Activated CD8-positive, alpha-beta memory T cell treated with anti-CD3 and anti-CD28 coated beads for 1 hour (primary cell): ENCODE results near the gene TPCN2.

Source experiments
- DNase-seq, 2 donors: peaks; one replicate each; pipeline ENCODE4 v3.0.0-alpha.2; 2020; ENCODE audit warnings: low read depth in 1 of 2; ENCODE audit errors: extremely low read depth in 1 of 2

TPCN2 gene

DNA sequence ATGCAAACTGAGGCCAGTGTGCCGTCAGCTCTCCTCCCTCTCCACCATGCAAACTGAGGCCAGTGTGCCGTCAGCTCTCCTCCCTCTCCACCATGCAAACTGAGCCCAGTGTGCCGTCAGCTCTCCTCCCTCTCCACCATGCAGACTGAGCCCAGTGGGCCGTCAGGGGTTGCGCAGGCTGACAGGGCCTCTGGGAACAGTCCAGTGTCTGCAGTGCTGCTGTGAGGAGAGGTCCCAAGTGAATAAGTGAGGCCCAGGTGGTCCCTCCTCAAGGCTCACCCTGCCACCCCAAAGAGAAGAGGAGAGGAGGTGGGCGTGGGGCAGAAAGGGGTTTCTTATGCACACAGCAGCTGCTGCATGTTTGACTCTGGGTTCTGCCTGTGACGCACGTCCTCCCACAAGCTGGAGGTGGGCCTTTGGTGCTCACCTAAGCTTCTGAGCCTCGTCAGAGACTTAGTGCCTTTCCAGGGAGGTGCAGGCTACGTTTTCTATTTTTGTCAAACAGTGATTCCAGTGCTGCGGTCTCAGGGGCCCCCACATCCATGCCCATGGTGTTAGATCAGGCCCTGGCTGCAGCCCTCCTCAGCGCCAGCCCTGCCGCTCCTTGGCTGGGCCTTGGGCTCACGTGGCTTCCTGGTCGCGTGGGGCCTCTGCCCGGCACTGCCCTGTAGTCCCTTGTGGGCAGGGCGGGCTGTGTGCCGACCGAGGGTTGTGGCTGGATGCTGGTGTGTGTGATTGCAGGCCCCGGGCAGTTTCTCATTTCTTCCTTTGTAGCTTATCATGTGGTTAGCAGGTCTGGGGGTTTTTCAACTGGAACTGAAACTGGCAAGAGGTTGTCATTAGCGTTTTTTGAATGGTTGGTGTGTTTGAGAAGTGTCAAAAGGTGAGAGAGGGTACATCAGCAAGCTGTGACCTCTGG, 7.1 kb downstream of the TPCN2 start:
- no peak for DNase-seq

DNA sequence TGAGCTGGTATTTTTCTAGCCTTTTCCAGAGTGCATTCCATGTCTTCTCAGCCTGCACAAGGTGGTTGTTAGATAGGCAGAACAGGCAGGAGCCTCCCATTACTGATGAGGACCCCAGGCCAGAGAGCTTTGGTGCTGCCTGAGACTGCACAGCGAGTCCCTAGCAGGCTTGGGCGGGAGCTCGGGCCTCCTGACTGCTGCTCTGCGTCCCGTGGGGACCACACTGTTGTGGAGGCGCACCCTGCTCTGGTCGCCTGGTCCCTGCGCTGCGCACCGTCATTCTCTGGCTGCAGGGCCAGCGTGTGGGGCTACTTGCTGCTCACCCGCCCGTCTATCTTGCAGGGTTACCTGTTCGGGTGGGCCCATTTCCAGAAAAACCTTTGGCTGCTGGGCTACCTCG, 8.5 kb downstream of the TPCN2 start:
- no peak for DNase-seq

DNA sequence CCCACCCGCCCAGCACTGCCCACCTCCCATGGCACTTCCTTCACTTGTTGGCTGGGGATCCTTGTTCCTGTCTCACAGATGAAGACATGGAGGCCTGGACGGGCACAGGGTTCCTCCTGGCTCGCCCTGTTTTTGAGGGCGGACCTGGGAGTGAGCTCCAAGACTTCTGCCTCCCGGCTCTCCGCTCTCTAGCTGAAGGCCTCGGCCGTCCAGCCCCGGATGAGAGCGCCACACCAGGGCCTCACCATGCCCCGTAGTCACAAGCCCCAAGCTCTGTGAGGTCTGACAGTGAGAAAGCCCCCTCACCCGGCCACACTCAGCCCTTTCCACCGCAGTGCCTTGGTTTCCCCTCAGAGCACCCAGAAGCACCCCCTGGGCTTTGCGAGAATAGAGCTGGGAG, 9.1 kb downstream of the TPCN2 start:
- DNase-seq, result no peak

DNA sequence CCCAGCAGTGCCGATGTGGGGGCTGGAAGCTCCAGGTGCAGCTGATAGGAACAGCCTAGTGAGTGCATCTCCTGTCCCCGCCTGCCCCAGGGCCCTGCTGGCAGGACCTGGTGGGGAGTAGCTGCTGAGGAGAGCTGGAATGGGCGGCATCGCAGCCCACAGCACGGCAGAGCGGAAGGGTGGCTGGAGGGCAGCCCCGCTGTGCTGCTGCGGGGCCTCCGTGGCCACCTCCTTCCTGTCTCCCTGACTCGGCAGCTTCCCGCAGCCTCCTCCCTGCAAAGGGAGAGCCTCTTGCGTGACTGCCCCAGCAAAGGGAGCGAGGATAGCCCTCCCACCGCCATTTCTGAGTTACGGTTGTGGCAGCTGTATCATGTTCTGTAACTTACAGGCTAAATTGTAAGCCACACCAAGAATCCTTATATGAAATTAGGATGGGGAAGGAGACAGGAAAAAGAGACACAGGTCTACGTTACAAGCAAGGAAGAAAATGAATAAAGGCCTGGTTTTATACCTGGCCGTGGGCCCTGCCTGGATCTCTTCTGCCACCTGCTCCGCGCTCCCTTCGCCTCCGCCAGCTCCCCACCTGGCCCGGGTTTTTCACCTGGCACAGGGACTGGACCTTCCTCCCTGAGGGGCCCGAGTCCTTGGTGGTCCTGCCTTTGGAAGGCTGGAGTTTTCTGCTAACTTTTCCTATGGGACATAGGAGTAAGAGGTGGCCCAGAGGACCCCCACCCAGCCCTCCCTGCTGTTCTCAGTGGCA, 10.0 kb downstream of the TPCN2 start:
- no peak for DNase-seq

GRCh38 chr11:69059429-69059828, 10.7 kb downstream of the TPCN2 start:
- DNase-seq, result no peak

DNA sequence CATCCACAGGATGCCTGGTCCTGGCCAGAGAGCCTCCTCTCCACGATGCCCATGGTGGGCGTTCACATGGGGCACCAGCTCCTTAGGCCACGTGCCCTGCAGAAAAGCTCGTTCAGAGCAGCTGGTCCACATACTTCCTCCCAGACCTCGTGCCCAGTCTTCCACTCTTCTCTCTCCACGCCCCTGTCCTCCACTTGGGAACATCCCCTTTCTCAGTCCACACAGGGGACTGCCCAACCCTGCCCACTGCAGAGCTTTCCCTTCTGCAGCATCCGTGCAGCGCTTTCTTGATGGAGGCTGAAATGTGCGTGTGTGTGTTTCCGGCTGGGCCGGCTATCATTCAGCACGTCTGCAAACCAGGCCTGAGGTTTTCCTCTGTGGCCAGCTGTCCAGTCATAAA, 11.3 kb downstream of the TPCN2 start:
- no peak for DNase-seq

DNA sequence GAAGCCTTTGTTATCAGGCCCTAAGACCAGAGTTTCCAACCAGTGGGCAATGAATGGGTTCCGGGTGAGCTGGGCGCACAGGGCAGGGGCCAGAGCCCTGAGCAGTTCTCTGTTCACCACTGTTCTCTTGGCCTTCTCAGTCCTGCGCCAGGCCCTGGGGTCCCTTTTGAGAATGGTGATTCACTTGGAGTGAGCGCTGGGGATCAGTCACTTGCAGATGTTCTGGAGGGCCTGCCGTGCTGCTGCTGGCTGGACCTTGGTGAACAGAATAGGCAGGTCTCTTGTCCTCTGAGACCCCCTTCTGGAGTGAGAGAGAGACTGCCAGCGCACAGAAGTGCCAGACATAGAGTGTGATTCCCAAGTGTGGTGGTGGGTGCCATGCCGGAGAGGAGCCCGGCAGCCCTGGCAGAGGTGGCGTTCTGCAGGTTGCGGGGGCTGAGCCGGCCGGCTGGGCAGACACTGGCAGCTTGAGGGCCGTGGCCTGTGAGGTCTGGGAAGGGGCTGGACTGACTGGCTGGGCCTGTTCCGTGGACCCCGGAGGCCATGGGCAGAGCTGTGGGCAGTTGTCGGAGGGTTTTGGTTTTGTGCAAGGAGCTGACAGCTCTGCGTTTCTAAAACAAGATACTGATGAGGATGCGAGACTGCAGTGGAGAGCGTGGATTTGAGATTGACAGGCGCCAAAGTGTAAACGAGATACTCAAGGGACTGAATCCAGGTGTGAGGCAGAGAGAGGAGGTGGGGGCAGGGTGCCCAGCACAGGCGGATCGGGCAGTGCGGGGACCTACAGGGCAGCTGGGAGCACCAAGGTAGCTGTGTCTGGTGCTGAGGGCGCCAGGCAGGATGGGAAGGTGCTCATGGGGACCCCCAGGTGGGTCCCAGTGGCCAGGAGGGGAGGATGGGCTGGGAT, 12.3 kb downstream of the TPCN2 start:
- no peak for DNase-seq

GRCh38 chr11:69061713-69062053, 13.0 kb downstream of the TPCN2 start:
- no peak for DNase-seq

GRCh38 chr11:69062169-69062855, 13.6 kb downstream of the TPCN2 start:
- no peak for DNase-seq

DNA sequence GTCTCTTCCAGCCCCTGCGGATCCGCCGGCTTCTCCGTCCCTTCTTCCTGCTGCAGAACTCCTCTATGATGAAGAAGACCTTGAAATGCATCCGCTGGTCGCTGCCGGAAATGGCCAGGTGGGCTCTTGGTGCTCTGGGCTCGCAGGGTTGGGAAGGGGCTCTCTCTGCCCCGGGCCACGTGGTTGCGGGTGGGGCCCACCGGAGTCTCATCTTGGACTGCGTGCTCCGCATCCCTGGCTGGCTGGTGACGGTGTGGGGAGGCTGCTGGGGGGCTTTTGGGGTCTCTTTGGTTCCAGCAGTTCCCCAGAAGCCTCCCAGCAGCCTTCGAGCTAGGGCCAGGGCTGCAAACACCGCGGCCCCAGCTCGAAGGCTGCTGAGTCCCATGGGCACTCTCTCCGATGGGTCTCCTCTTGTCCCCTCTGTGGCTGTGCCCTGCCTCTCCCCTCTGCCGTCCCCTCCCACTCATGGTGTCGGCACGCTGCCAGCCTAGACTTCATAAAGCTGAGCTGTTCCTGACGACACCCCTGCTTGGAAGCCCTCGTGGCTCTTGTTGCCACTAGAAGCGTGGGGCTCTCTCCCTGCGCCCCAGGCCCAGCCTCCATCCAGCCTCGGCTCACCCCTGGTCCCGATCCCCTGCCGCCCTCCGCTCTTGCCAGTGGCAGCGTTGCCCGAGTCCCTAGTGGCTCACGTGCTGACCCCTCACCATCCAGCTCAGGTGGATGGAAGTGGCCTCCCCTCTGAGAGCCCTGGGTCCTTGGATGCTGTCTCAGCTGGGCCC, 14.3 kb downstream of the TPCN2 start:
- no peak for DNase-seq

GRCh38 chr11:69063652-69064260, 15.0 kb downstream of the TPCN2 start:
- DNase-seq, result no peak

- no peak for DNase-seq
These were observed 15.7 kb downstream of the TPCN2 start for GRCh38 chr11:69064394-69064957.

DNA sequence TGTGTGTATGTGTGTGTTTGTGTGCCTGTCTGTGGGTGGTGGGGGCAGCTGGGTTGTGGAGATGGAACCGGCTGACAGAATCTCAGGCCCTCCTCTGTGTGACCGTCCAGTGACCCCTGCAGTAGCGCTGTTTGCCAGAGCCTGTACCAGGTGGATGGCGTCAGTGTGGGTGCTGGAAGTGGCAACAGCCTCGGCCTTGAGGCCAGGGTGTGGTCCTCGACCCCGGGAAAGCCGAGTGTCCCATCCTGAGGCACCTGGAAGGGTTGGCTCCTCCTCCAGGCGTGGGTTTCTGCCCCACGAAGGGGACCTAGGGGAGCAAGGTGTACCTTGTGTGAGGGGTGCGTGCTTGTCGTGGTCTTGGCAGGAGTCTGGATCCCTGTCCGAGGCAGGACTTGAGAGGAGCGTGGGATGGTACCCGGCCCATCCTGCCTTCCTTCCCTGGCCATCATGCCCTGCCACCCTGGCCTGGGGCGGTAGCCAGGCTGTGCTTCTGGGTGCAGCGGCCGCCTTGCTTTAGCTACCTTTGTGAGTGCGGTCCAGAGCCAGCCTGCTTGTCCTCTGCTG, 16.5 kb downstream of the TPCN2 start:
- no peak for DNase-seq

DNA sequence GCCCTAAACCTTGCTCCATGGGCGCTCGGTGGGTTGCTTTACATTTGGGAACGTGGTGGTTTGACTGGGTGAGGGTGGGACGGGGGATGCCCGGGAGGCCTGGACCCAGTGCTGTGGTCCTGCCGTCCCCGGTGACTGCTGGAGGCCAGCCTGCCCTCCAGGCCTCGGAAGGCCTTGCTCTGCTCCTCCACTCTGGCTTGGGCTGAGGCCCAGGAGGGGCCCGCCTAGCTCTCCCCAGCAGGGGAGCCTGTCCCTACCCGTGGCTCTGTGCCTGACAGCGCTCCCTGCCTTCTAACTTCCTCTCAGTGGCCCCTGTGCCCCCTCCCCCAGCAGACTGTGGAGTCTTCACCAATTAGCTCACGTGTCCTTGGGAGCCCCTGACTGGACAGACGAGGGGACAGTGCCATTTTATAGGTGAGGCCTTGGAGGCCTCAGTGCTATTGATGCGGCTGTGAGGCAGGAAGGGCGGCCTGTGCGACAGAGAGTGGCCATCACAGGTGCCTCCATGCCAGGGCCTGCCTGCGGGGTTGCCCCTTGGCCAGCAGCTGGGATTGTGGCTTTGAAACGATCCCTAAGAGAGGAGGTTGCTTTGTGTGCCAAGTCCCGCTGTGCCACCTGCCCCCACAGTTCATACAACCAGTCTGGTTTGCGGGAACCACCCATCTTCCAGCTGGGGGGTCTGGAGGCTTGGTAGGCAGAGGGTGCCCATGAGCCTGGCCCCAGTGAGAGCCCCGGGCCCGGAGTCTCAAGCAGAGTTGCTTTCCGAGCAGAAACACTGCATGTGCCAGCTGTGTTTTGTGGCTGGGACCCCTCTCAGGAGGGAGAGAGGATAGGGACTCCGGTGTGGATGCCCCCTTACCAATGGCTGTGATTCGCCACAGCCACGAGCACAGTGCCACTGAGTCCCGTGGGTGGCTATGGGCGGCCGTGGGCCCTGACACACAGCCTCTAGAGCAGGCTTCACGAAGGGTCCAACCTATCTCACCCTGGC, 17.7 kb downstream of the TPCN2 start:
- DNase-seq, result no peak

- no peak for DNase-seq
These were observed 18.5 kb downstream of the TPCN2 start for GRCh38 chr11:69067200-69067599.

DNA sequence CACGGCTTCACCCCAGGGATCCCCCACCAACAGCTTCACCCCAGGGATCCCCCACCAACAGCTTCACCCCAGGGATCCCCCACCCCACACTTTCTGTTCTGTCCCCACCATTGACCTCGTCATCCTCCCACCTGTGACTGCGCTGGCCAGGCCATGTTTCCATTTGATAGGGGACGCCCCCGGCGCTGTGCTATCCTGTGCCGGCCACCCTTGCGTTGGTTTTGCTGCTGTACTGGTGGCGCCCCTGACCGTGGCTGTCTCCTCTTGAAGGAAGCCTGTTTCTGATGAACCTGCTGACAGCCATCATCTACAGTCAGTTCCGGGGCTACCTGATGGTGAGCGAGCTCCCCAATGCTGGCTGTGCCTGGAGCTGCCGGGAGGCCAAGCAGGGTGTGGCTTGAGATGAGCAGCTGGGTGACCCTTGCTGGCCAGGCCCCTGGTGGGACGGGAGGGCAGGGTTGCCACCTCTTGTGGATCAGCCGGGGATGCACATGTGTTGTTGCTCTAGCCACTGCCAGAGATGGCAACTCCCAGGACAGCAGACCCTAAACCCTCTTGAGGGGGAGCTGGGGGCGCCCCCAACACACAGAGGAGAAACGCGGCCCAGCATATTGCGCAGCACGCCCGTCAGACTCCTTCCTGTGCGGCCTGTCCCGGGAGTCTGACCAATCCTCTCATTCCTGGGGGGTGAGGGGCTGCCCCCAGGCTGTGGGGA, 22.5 kb downstream of the TPCN2 start:
- DNase-seq, result no peak

DNA sequence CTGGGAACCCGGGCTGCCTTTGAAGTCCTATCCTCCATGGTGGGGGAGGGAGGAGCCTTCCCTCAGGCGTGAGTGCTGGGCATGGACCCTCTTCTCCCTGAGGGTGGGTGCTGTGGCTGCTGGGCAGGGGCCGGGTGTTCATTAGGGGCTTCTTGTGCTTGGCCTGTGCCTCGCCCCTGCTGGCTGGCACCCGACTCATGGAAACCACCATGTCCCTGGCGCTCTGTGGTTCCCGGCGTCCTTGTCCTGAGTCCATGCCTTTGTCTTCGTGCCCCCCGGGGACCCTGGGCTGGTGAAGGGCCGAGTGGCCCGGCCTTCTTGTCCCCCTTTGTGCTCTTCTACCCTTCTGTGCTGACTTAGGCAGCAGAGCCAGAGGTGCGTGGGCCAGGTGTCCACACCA, 23.2 kb downstream of the TPCN2 start:
- DNase-seq, result no peak
